ENCODE results near the gene FOXJ1.

FOXJ1 gene

DNA sequence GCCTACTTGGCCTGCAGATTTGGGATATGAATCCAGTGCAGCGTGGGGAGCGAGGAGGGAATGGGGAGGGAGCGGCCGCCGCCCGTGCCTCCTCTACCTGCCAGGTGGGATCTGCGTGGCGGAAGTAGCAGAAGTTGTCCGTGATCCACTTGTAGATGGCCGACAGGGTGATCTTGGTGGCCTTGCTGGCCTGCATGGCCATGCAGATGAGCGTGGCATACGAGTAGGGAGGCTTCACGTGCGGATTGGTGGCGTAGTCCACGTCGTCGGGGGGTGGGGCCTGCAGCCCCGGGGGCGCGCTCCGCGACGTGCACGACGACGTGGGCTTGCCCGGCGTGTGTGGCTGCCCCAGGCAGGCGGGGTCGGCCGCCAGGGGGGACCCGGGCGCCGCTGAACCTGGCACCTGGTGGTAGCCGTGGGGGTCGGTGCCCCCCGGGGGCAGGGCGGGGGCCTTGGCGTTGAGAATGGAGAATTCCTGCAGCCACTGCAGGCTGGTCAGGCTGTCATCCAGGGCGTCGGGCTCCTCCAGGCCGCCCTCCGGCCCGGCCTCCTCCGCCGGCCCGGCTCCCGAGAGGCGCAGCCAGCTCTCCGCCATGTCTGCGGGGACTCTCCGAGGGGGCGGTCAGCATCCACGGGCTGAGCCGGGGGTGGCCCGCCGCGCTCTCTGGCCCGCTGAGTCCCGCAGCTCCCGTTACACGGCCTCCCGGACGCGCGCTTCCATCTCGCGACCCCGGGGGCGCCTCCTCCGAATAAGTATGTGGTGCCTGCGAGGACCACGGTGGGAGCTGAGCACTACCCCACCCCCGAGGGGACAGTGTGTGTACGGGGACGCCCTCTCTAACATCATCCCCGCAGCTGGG, 1.0 kb downstream of the FOXJ1 start:
- DNase-seq: no peak

DNA sequence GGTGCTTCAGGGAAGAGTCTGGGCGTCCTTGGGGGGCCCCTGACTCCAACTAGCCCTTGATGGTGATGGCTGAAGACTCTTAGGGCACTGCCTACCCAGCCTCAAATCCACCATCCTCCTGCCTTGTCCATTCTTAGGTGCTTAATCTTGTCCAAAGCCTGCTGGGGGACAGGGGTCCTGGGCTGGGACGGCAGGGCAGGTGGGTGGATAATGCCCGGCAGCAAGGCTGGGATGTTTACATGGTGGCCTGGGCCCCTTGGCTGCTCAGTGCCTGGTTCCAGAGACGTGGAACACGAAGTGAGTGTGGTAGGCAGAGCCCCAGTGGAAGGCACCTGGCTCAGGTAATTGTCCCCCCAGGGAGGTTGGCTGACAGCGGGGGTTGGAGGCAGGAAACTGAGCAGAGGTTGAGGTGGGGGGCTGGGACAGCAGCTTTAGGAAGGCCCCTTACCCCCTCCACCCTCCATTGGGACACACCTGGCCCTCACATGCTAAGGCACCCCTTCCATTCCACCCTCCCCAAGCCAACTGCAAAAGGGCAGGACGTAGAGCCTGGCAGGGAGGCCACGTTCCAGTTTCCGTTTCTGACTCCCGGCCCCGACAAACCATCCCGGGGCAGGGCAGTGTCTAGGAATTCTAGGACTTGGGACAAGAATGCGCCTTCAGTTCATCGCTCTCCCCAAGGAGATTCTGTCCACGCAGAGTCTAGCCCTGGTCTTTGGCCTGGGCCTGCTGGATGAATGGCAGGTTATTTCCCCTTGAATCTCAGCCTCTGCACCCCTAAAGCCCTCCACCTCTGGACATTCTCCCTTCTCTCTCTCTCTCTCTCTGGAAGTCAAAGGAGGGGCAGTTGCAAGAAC, 1.9 kb downstream of the FOXJ1 start:
- no peak for DNase-seq

- DNase-seq: no peak
Measured at GRCh38 chr17:76138234-76138895, 2.7 kb downstream of the FOXJ1 start.

GRCh38 chr17:76137351-76138233, 3.5 kb downstream of the FOXJ1 start:
- no peak for DNase-seq

GRCh38 chr17:76137001-76137350, 4.1 kb downstream of the FOXJ1 start:
- no peak for DNase-seq

- DNase-seq: no peak
Measured at GRCh38 chr17:76136276-76137000, 4.6 kb downstream of the FOXJ1 start.

- DNase-seq: no peak
Measured at GRCh38 chr17:76135810-76136188, 5.2 kb downstream of the FOXJ1 start.

- no peak for DNase-seq
Measured at GRCh38 chr17:76134911-76135809, 5.9 kb downstream of the FOXJ1 start.

GRCh38 chr17:76132574-76133338, 8.3 kb downstream of the FOXJ1 start:
- no peak for DNase-seq

- DNase-seq: no peak
Measured at GRCh38 chr17:76131692-76132573, 9.1 kb downstream of the FOXJ1 start.

DNA sequence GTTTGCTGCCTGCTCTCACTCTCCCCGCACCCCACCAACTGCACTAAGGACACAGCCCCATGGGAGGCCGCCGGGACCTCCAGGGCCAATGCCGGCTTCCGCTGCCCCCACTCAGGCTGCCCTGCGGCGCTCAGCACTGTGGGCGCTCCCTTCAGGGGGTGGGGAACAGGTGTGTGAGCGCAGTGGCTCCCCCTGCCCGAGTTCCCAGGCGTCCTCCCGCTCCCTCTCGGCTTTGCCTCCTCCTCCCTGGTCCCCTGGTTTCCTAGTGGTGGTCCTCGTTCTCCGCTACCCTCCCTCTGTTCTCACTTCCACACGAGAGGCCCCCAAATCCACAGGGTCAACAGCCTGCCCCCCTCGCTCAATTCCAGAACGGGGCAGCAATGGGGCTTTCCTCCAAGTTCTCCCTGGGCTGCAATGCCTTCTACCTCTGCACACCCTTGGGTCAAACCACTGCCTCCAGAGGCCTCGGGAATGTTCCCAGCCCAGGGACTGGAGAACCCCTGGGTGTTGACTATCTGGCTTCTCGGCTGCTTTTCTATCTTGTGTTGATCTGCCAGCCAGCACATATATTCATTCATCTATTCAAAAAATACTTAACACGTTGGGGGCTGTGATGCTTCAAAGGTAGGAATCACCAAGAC, 9.9 kb downstream of the FOXJ1 start:
- no peak for DNase-seq

DNA sequence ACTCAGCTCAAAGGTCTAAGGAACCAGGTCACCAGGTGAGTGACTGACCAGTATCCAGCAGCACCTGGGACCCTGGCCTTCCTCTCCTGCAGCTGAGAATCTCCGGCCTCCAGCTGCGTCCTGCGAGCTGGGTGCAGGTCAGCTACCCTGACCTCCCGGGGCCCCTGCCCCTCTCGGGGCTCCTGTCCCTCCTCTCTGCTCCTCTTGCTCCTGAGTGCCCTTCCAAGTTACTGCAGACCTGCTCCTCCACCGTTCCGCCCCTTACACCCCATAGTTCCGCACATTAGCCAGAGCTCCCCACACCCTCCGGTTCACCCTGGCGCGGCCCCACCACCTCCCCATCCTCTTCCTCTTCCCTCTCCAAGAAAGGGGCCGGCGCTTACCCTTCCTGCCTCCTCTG, 10.6 kb downstream of the FOXJ1 start:
- no peak for DNase-seq

DNA sequence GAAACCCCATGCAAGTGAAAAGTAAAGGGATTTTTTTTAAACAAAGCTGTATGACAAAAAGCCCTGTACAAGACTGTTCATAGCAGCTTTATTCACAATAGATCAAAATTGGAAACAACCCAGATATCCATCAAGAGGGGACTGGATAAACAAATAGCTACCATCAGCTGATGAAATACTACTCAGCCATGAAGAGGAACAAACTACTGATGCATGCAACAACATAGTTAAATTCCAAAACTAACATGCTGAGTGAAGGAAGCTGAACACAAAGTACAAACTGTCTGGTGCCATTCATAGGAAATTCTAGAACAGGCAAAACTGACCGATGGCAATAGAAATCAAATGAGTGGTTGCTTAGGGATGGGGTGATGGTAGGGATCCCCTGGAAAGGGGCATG, 15.1 kb downstream of the FOXJ1 start:
- no peak for DNase-seq

GRCh38 chr17:76125391-76125675, 15.7 kb downstream of the FOXJ1 start:
- DNase-seq: no peak

GRCh38 chr17:76124582-76125390, 16.3 kb downstream of the FOXJ1 start:
- DNase-seq: no peak

DNA sequence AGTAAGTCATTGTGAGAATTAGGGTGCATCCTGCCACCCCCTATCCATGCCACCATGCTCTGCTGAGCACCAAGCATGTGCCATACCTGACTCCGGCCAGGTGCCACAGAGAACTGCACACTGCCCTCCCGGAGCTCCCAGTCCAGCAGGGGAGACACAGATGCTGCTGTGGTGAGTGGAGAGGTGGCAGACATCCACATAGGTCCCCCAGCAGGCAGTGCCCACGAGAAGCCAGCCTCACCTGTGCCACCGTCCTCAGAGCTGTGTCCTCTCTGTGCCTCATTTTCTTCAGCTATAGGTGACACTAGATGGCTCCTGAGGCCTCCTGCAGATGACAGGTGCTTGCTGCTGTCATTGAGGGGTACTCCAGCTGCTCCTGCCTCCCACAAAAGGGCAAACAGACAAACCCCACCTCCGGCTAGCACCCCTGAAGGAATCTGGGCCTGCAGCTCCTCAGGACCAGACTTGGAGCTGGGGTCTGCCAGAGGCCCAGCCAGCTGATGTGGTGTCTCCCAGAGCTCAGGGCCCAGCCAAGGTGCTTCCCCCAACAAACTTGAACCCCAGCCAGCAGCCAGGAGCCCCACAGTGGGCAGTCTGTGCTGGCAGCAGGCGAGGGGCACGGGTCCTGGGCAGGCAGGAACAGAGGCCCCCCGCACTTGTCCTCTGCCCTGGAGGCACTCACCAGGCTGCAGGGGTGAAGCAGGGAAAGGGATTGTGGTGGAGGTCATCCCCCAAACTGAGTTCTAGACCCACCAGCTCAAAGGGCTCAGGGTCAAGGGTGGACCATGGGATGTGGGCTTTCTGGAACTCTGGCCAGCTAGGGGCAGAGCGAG, 17.1 kb downstream of the FOXJ1 start:
- DNase-seq: no peak

DNA sequence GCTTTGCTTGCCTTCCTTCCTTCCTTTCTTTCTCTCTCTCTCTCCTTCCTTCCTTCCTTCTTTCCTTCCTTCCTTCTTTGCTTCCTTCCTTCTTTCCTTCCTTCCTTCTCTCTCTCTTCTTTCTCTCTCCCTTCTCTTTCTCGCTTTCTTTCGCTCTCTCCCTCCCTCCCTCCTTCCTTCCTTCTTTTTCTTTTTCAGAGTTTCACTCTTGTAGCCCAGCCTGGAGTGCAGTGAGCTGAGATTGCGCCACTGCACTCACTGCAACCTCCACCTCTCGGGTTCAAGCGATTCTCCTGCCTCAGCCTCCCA, 17.9 kb downstream of the FOXJ1 start:
- no peak for DNase-seq
